Neural progenitor cell (in vitro differentiated cells): Measurements from ENCODE around the gene AAMP.

Experiments
- CTCF ChIP-seq: fragments of 200-600 bp; sonication (generic); IDR thresholded peaks from 2 replicates; pipeline ENCODE4 v1.5.1; 2017; ENCODE audit warnings: antibody characterized with exemption, mild to moderate bottlenecking
- EZH2 ChIP-seq: fragments of 200-600 bp; sonication (generic); IDR thresholded peaks from 2 replicates; pipeline ENCODE4 v1.6.1; 2017; ENCODE audit warnings: antibody characterized with exemption, mild to moderate bottlenecking, moderate library complexity
- EZH2phosphoT487 ChIP-seq: fragments of 200-600 bp; sonication (generic); IDR thresholded peaks from 2 replicates; pipeline ENCODE4 v1.6.1; 2017; ENCODE audit warnings: antibody characterized with exemption

- TF ChIP-seq CTCF (peak; percentile 74), EZH2 (no peak), EZH2phosphoT487 (no peak)
These were observed 12.5 kb downstream of the AAMP start for GRCh38 chr2:218257390-218257981.
